Measurements from ENCODE around the gene UST. TPM values are rescaled to one million over a fixed set of nuclear protein-coding genes. Genes with fewer than 3 reads are reported as not detected.

The UST gene
- total RNA-seq, 2 experiments from 2014 or later, result 1.4 to 4.1 TPM

DNA sequence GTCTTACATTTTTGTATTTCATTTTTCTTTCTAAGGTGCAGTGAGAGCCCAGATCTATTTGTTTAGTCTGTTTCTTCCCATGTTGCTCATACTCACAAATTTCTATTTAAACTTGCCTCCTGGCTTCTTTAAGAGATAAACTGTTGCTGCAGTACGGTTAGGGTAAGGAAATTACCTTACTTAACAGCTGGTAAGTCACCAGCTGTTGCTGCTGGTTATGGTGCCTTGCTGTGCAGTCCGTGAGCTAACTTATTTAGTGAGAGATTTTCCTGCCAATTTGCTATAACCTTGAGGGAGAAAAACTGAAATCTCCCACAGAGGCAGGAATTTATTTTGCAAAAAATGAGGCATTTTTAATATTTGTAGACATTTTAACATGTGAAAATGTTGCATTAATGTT, 261.0 kb downstream of the UST start:
- Histone ChIP-seq H3K4me2 (ENCODE audit: low read length) (no peak overlapping the region), H2AFZ (ENCODE audit: low read length) (no peak overlapping the region), H3K79me2 (ENCODE audit: insufficient read depth, low read depth, low read length) (no peaks in the 10 kb centered on the region), H3K4me3 (ENCODE audit: low read depth, low read length, poor library complexity, severe bottlenecking) (no peak overlapping the region), H4K20me1 (ENCODE audit: insufficient read depth, low read length) (no peaks in the 10 kb centered on the region), H3K9me3 (ENCODE audit: low read length) (no peaks in the 10 kb centered on the region), H3K9me2 (ENCODE audit: insufficient read depth, low read length) (no peaks in the 10 kb centered on the region), H3K27ac (ENCODE audit: low read depth, low read length, poor library complexity, severe bottlenecking) (no peak overlapping the region), H3K36me3 (ENCODE audit: insufficient read depth, low read length) (no peaks in the 10 kb centered on the region), H3K4me1 (ENCODE audit: insufficient read depth, low read length, poor library complexity, severe bottlenecking) (no peaks in the 10 kb centered on the region)
- no peak for DNase-seq (ENCODE audit: low spot score)
- no TSS peak for BruUV-seq (replicated peaks)
- CTCF ChIA-PET (ENCODE audit: unreplicated experiment), result no interaction called here
- TF ChIP-seq, protein P1, sequence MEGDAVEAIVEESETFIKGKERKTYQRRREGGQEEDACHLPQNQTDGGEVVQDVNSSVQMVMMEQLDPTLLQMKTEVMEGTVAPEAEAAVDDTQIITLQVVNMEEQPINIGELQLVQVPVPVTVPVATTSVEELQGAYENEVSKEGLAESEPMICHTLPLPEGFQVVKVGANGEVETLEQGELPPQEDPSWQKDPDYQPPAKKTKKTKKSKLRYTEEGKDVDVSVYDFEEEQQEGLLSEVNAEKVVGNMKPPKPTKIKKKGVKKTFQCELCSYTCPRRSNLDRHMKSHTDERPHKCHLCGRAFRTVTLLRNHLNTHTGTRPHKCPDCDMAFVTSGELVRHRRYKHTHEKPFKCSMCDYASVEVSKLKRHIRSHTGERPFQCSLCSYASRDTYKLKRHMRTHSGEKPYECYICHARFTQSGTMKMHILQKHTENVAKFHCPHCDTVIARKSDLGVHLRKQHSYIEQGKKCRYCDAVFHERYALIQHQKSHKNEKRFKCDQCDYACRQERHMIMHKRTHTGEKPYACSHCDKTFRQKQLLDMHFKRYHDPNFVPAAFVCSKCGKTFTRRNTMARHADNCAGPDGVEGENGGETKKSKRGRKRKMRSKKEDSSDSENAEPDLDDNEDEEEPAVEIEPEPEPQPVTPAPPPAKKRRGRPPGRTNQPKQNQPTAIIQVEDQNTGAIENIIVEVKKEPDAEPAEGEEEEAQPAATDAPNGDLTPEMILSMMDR (conservative IDR thresholded peaks at IDR 0.05; ENCODE audit: low read length), result no peak
- no peak for TF ChIP-seq EZH2phosphoT487 (IDR thresholded peaks at IDR 0.05; ENCODE audit: borderline replicate concordance, low read depth, low read length)
- intact Hi-C loops (cut with micrococcal nuclease; ENCODE audit: unreplicated experiment), result no loop called here
- POLR2A ChIA-PET, result no interaction called here

DNA sequence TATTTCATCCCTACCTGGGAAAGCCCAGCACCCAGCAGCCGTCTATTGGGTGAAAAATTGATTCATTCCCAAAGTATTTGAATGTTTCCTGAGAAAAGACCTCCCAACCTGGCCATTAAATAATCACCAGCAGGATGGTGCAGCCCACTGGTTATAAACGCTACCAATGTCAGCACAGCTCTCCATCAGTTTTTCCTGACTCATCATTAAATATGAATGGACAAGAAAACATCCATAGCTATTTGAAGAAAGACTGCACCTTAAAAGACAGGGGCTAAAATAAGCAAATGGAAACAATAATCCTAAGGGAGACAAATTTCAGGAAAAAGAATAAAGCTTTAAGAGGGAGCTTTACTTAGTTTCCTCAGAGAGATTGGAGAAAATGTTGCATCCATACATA, 261.9 kb downstream of the UST start:
- H2AFZ ChIP-seq (ENCODE audit: low read length), result no peak overlapping the region
- H4K20me1 ChIP-seq (ENCODE audit: insufficient read depth, low read length), result no peaks in the 10 kb centered on the region
- ChIA-PET CTCF (ENCODE audit: unreplicated experiment) (no interaction called here), POLR2A (no interaction called here)
- TF ChIP-seq, protein P1 (conservative IDR thresholded peaks at IDR 0.05; ENCODE audit: low read length), result no peak
- TF ChIP-seq EZH2phosphoT487 (IDR thresholded peaks at IDR 0.05; ENCODE audit: borderline replicate concordance, low read depth, low read length), result no peak
- intact Hi-C loops (cut with micrococcal nuclease; ENCODE audit: unreplicated experiment), result no loop called here
- H3K9me2 ChIP-seq (ENCODE audit: insufficient read depth, low read length), result no peaks in the 10 kb centered on the region
- no TSS peak for BruUV-seq (replicated peaks)
- H3K4me3 ChIP-seq (ENCODE audit: low read depth, low read length, poor library complexity, severe bottlenecking), result no peak overlapping the region
- H3K36me3 ChIP-seq (ENCODE audit: insufficient read depth, low read length), result no peaks in the 10 kb centered on the region
- no peaks in the 10 kb centered on the region for H3K79me2 ChIP-seq (ENCODE audit: insufficient read depth, low read depth, low read length)
- H3K4me1 ChIP-seq (ENCODE audit: insufficient read depth, low read length, poor library complexity, severe bottlenecking), result no peaks in the 10 kb centered on the region
- DNase-seq (ENCODE audit: low spot score), result no peak
- no peak overlapping the region for H3K27ac ChIP-seq (ENCODE audit: low read depth, low read length, poor library complexity, severe bottlenecking)
- no peaks in the 10 kb centered on the region for H3K9me3 ChIP-seq (ENCODE audit: low read length)
- H3K4me2 ChIP-seq (ENCODE audit: low read length), result no peak overlapping the region

GRCh38 chr6:149012040-149012545, 265.3 kb downstream of the UST start:
- no peaks in the 10 kb centered on the region for H3K9me2 ChIP-seq (ENCODE audit: insufficient read depth, low read length)
- ChIA-PET POLR2A (interaction anchor here (0.7 to 1.6 kb wide), 3 partner anchors 10 to 561 kb away, joined by 3 to 5 read pairs (median 3); no protein-coding TSS in a partner anchor), CTCF (ENCODE audit: unreplicated experiment) (no interaction called here)
- no peak overlapping the region for H2AFZ ChIP-seq (ENCODE audit: low read length)
- no peaks in the 10 kb centered on the region for H3K79me2 ChIP-seq (ENCODE audit: insufficient read depth, low read depth, low read length)
- H3K9me3 ChIP-seq (ENCODE audit: low read length), result no peaks in the 10 kb centered on the region
- H4K20me1 ChIP-seq (ENCODE audit: insufficient read depth, low read length), result no peaks in the 10 kb centered on the region
- H3K4me3 ChIP-seq (ENCODE audit: low read depth, low read length, poor library complexity, severe bottlenecking), result no peak overlapping the region
- no TSS peak for BruUV-seq (replicated peaks)
- H3K27ac ChIP-seq (ENCODE audit: low read depth, low read length, poor library complexity, severe bottlenecking), result no peak overlapping the region
- TF ChIP-seq EZH2phosphoT487 (IDR thresholded peaks at IDR 0.05; ENCODE audit: borderline replicate concordance, low read depth, low read length), result no peak
- TF ChIP-seq, protein P1 (conservative IDR thresholded peaks at IDR 0.05; ENCODE audit: low read length), result no peak
- DNase-seq (ENCODE audit: low spot score), result no peak
- no peaks in the 10 kb centered on the region for H3K36me3 ChIP-seq (ENCODE audit: insufficient read depth, low read length)
- H3K4me2 ChIP-seq (ENCODE audit: low read length), result no peak overlapping the region
- H3K4me1 ChIP-seq (ENCODE audit: insufficient read depth, low read length, poor library complexity, severe bottlenecking), result no peaks in the 10 kb centered on the region
- intact Hi-C loops (cut with micrococcal nuclease; ENCODE audit: unreplicated experiment), result no loop called here

Data from OCI-LY7 (cell line).